HG03558 (cell line): Measurements from ENCODE around the gene TBX20.

Experiments used
- ATAC-seq: cut with Tn5 transposase; IDR thresholded peaks from one replicate; pipeline ENCODE4 v1.9.1; 2021; ENCODE audit warnings: moderate number of reproducible peaks; ENCODE audit not compliant: unreplicated experiment; ENCODE audit errors: extremely low read depth

TBX20 gene, protein sequence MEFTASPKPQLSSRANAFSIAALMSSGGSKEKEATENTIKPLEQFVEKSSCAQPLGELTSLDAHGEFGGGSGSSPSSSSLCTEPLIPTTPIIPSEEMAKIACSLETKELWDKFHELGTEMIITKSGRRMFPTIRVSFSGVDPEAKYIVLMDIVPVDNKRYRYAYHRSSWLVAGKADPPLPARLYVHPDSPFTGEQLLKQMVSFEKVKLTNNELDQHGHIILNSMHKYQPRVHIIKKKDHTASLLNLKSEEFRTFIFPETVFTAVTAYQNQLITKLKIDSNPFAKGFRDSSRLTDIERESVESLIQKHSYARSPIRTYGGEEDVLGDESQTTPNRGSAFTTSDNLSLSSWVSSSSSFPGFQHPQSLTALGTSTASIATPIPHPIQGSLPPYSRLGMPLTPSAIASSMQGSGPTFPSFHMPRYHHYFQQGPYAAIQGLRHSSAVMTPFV

DNA sequence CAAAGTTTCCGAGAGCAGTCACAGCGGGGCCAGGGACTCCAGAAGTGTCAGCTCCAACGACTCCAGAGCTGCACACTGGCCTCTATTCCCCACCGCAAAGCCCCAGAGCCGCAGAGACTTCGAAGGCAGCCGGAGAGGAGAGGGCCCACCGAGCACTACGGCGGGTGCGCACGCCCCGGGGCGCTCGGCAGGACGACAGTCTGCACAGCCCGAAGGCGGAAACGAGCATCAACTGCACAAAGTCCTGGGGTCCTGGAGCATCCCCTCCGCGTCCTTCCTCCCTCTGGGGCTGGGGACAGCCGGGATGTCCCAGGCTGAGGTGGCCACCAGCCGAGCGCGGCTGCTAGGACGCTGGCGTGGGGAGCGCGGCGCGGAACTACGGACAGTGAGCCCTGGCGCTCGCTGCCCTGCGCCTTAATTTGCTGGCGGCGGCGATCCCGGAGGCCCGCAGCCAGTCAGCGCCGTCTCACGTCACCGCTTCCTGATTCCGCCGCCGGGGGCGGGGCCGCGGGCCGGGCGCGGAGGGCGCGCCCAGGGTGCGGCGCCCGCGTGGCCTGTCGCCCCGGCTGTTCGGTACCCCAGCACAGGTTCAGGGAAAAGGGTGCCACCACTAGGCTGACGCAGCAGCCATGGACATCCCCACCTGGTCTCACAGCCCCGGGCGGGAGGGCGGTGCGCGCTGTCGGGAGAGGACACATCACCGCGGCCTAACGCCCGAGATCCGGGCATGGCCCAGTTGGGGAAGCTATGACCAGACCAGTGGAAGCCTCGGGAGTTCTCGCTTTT is at the start of gene TBX20:
Gene TBX20 (minus strand): TSS at position 391 of the 786 bp plus-strand sequence. CDS start 480 bp downstream, outside the sequence.
- ATAC-seq = no peak

DNA sequence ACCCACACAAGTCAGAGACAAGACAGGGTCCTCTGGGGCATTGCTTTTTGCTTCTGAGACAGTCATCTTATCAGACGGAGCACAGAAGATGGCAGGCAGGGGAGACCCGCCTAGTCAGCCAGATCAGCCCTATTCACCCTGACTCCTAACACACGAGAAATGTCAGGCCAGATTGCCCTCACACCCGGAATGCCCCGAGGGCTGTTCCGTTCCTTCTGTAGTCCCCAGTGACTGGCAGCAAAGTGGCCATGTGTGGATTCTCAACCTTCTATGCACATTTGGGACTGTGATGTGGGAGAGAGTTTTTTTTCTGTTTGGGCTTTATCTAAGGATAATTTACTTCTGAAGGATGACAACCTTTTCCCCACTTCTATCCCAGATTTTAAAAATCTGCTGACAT is 35.5 kb upstream of the TBX20 start:
- ATAC-seq = no peak

DNA sequence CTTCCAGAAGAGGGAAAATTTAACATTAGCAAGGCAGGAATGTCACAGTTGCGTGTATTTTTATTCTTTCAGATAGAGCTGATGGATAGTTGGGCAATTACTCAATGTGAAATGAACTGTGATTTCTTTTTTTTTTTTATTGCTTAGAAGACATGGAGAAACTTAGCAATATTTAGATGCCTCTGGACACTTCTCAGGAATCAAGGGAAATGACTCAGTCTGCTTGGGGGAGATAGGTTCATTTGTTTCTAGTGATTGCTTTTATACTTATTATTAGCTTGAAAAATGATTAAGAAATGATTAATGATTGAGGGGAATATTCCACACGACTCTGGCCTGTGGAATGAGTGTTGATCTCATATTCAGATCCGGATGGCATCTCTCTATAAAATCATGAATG is 33.1 kb upstream of the TBX20 start:
- ATAC-seq = no peak

DNA sequence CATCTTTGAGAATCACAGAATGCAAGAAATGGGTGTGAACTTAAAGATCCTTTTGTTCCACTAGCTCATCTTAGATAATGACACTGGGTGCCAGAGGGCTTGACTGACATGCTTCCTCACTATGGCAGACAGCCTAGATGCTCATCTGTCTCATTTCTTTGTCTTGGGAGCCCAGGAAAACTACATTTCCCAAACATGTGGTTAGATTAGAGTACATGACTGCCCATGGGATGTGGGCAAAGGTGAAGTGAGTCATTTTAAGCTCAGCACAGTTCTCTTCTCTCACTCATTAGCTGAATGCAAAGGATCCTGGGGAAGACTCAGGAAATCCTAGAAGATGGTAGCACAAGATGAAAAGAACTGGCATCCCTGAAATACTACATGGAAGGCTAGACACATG is 32.5 kb upstream of the TBX20 start:
- no peak for ATAC-seq

DNA sequence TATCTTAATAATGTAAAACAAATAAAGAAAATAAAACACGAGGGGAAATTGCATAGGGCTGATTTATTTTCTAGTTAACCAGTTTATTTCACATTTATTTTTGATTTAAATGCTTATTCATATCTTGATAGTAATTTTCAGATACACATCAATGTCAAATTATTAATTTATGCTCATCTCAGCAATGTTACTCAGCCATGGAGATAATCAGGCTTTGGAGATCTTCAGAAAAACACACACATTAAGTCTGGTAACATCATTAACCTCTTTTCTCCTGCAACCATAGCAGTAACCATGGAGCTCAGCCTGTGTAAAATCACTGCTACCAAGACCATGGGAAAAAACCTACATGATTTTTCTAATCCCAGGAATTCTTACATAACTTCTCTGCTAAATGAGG is 31.9 kb upstream of the TBX20 start:
- ATAC-seq = no peak

DNA sequence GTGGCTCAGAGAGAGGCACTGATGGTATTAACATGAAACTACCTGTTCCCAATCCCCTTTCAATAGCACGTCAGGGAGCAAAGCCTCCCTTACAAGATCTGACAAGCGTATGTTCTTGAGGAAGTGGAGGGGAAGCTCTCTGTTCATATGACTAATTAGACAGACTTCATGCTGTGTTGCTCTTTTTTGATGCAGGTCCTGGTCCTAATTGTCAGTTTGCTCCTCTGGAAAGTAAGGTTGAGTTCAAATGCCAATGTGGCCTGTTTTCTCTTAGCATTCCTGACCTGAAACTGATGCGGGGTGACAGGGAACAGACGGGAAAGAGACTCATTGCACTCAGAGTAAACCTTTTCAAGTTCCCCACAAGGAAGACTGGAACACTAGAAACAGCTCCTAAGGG is 27.0 kb upstream of the TBX20 start:
- no peak for ATAC-seq

DNA sequence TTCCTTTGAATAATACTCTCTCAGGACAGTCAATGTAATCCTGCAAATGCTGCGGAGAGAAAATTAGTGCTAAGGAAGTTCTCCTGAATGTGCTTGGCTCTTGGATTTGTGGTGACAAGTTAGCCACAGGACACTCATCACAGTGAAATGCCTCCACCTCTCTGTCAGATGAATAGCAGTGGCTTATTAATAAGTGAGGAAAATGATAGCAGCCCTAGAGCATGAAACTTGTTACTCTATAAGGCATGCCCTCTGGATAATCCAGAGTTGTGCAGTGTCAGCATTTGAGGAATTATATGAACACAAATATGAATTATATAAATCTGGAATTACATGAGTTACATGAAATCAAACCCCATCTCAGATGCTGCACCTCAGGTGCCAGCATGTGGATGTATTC is 23.5 kb upstream of the TBX20 start:
- no peak for ATAC-seq

DNA sequence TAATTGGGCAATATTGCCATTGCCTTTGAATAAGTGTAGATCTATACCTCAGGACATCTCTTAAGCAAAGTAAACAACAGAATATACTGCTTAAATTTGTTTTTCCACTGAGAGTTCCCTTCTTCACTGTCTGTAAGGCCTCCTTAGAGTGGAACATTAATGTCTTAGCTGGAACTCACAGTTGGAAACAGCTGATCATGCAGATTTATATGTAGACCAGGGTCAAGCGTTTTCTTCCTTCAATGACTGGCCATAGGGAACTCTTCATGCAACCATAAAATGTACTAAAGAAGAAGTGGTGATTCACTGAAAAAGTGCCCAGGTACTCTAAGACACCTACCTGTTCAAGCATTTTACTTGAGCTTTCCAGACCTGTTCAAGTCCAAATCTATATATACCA is 18.3 kb upstream of the TBX20 start:
- ATAC-seq = no peak

DNA sequence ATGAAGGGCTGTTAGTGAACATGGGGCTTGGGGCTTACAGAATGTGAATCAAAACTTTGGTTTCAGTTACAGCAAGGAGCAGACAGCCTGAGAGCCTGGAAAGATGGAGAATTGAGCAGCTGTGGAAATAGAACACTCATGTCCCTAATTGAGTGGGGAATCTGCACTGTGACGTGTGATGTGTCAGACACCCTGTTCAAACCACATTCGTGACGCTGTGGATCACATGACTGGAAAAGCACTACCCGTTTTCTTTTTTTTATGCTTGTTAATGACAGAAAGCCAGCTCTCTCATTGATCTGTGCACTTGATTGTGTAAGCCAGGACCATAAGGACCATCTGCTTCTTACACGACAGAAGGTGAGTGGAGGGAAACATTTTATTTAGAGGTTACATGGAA is 15.1 kb upstream of the TBX20 start:
- ATAC-seq = no peak

DNA sequence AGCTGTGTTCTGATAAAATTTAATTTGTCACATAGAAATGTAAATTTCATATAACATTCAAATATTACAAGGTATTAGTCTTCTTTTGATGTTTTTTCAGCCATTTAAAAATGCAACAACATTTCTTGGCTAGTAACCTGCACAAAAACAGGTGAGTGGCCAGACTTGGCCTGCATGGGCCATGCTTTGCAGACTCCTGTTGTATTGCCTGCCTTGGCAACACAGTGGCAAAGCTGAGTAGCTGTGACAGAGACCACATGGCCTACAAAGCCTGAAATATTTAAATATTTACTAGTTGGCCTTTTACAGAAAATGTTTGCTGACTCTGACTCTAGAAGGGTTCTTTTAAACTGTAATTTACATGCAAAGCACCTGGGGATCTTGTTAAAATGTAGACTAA is 13.5 kb upstream of the TBX20 start:
- ATAC-seq = no peak

DNA sequence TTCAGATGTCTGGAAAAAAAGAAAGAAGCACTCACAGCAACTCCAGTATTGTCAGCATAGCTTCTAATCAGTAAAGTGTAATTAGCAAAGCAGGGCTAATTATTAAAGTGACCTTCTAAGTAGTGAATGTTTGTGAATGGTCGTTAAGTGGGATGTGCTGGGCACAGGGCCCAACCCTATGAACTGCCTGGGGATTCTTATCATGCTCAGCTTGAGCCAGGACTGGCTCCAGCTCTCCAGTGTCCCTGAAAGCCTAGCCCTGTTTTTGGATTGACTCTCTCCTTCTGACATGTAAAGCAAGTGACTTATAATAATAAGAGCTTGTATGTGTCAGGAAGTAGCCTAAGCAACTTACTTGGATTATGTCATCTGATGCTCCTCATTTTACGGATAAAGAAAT is 9.5 kb upstream of the TBX20 start:
- ATAC-seq = no peak

DNA sequence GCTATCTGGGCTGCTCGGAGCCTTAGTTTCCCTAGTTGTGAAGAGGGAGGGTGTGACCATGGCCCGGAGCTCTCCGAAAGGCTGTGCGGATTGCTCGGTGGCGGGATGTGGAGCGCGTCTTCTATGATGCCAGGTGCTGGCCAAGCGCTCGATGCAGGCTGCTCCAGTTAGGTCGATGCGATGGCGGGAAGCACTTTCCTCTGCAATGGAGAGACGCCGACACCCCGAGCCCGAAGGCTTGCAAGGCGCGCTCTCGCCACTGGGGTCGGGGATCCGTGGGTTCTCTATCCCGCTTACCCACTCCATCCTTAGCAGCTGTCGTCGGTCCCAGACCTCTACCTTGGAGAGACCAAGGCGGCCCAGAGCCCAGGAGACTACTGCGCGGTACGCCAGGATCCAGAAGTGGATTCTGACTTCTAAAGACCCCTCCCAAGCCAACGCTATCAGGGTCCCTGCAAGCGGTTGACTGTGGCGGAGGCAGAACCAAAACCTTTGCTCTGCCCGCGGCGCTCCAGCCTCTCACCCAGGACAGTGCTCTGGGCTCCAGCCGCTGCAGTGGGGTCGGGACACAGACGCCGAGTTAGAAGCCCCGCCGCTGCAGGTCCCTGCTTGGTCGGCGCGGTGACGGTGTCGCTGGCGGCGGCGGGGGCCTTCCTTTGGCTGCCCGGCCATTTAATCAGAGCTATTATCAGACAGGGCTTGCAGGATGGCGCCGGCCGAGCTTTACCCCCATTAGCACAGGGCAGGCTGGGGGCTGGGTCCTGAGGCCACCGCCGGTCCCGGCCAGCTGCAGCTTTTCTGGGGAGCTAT is 7.8 kb upstream of the TBX20 start:
- no peak for ATAC-seq

DNA sequence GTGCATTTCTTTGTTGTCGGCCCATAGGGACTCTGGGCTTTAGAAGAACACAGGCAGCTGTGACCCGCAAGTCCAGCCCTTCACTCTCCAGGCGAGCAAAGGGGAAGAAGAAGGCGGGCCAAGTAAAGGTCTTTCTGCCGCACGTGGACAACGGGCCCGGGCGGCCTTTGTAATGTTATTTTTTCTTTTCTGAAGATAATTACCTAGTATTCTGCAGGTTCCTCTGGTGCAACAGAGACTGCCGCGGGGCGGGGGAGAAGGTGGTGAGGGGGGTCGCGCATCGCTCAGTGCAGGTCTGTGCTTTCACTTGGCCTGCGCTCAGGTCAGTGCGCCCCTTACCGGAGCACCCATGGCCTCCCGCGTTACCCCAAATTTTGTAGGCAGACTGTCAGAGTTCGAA is 7.1 kb upstream of the TBX20 start:
- ATAC-seq = no peak

DNA sequence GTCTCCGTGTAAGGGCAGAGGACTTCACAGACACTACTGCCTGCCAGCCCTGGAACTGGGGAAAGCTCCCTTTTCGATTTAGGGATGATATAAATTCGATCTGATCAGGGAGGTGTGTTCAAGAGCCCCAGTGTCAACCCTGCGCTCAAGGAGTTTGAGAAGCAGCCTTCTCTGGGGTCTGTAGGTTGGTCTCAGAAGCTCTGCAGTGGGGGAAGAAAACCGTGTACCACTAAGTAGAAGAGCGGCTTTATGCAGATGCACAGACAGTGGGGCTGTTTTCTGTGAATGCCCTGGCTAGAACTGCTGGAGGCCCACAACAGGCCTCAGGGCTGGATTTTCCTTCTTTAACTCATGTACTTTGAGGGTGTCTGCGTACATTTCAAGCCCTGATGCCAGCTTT is 6.3 kb upstream of the TBX20 start:
- no peak for ATAC-seq

DNA sequence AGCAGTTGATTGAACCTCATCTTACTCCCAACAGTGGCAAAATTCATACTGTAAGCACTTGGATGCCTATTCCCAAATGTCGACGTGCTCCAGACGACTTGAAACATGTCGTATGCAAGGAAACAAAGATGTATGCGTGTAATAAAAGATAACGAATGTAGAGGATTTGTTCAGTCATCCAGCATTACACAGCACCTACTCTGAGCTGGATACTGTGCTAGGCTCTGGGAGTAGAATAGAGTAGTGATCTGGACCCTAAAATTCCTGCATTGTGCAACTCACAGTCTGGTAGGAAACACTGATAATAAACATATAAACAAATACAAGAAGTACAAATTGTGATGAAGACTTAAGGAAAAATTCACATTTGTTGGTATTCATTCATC is 5.6 kb upstream of the TBX20 start:
- ATAC-seq = no peak

DNA sequence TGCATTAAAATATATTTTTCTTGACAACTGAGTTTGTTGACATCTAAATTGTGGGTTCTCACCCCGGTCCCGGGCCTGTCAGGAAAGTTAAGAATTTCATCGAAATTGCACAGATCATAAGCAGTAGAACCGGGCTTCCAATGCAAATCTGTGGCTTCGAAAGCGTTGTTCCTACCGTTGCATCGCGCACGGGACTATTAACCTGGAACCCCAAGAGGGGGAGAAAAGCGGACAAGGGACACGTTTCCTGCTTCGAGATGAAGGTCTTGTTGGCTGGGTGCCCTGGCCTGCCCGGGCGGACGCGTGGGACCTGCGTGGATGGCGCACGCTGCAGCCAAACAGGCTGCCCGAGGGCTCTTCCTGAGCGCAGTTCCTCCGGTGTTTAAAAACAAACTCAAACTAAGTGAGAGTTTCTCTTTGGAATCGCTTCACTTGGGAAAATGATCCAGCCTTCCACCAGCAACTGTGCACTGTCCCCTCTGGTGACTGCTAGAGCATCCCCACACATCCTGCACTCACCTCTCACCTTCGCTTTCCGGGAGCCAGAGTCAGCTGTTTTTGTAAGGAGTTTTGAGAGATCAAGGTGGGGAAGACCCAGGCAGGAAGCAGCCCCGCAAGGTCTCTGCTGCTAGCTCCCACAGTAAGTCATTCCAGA is 5.1 kb upstream of the TBX20 start:
- no peak for ATAC-seq

DNA sequence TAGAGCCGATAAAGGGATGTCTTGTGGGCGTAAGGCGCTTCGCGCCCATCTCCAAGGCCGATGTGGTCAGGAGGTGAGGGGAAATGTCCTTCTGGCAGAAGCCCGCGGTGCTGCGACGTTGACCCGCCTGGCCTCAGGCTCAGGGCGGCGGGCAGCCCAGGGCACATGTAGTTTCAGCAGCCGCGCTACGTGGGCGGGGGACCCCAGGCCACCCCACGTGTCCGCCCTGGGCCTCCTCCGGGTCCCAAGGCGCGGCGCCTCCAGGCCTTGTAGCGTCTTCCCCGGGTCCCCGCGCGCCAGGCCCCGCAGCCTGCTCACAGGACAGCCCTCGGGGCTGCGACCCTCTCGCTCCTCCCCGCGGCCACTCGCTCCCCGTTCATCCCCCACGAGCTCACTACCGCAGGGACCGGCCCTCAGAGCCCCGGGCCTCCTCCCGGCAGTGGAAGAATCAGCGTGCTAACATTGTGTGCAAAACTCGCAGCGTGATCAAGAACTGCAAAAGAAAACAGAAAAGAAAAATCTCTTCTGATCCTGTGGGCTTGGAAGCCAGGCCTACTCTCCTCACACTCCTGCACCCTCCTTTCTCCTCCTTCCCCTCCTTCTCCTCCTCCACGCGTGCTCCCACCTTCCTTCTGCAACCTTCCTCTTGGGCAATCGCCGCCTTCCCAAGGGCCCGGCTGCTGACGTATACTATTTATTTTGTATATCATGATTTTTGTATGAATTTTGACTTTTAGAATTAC is 4.4 kb upstream of the TBX20 start:
- ATAC-seq = no peak

DNA sequence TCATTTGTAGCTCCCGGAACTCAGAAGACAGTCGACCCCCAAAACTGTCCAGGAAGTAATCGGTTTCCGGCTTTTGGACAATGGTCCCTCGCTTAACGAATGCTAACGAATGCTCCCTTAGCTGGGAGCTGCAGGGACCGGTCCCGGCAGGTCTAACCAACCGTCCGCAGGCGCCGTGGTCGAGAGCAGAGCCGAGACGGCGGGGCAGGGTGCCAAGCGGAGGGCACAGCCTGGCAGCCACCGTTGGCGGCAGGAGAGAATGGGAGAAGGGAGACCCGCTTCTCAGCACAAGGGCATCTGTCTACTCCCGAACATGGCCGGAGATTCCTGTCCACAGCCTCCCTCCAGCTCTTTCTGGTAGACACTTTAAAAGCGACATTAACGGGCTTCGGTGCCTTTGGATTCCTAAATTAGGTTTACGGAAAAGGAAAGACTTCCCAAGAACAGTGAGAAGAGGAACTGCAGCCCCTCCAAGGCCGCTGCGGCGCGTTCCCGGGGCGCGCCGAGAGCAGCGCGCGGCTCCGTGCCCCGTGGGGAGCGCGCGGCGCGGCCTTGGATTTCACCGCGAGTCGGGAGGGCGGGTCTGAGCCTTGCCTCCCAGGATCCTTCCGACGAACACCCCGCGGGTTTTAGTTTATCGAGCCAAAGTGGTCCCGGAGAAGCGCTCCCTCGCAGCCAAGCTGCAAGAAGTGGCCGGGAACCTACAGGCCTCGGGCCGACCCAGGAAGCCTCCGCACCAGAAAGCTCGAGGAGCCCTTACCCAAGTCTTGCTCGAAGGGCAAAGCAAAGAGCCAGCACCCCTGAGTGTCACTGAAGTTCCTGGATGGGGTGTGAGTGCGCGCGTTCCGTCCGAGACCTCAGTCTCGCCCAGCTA is 3.6 kb upstream of the TBX20 start:
- ATAC-seq = no peak
